ENCODE data around the gene ZBBX.

ZBBX gene

DNA sequence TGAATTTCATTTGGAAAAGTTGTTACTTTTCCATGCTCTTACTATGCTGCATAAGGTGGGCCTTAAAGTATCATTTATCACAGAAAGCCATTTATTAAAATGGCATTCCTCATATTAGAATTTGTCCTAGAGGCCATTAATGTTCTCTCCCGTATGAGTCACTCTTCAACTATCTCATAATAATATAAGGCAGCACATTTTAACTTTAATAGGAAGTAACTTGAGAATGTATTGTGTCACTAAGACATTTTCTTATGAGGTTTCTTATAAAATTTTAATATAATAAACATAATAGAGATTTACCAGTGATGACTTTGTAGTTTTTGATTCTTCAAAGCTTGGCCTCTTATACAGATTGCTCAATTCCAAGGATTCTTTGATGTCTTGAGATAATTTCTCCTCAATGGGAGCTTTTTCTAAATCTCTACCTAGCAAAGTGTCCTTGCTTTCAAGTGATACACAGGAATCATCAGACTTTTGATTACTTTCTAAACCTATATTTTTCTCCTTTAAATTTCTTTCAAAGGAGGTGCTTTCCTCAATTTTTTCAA is 74.7 kb downstream of the ZBBX start:
- Histone ChIP-seq H3K36me3 (ENCODE audit: control insufficient read depth, insufficient read depth, low read length) (no peaks in the 10 kb centered on the region), H3K9me3 (ENCODE audit: control insufficient read depth, insufficient read depth, low read length) (no peaks in the 10 kb centered on the region), H3K4me3 (ENCODE audit: low read depth, low read length) (no peak overlapping the region), H3K27me3 (ENCODE audit: control insufficient read depth, insufficient read depth, low read length) (no peaks in the 10 kb centered on the region), H3K27ac (ENCODE audit: low read depth, low read length) (no peak overlapping the region), H3K4me1 (ENCODE audit: control insufficient read depth, insufficient read depth, low read length) (0 out of 2 replicates have a peak, but pooled peaks cover 4% of the 10 kb centered on the region), H3K9ac (ENCODE audit: low read depth, low read length) (no peak overlapping the region)

GRCh38 chr3:167304077-167304476 is 76.0 kb downstream of the ZBBX start:
- Histone ChIP-seq H3K4me3 (ENCODE audit: low read depth, low read length) (no peak overlapping the region), H3K27me3 (ENCODE audit: control insufficient read depth, insufficient read depth, low read length) (no peaks in the 10 kb centered on the region), H3K27ac (ENCODE audit: low read depth, low read length) (no peak overlapping the region)

GRCh38 chr3:167302678-167303077 is 77.4 kb downstream of the ZBBX start:
- no peaks in the 10 kb centered on the region for H3K36me3 ChIP-seq (ENCODE audit: control insufficient read depth, insufficient read depth, low read length)
- H3K9me3 ChIP-seq (ENCODE audit: control insufficient read depth, insufficient read depth, low read length) = no peaks in the 10 kb centered on the region
- H3K27ac ChIP-seq (ENCODE audit: low read depth, low read length) = no peak overlapping the region
- no peak overlapping the region for H3K9ac ChIP-seq (ENCODE audit: low read depth, low read length)
- no peaks in the 10 kb centered on the region for H3K27me3 ChIP-seq (ENCODE audit: control insufficient read depth, insufficient read depth, low read length)
- H3K4me3 ChIP-seq (ENCODE audit: low read depth, low read length) = no peak overlapping the region
- 0 out of 2 replicates have a peak, but pooled peaks cover 4% of the 10 kb centered on the region for H3K4me1 ChIP-seq (ENCODE audit: control insufficient read depth, insufficient read depth, low read length)

More at GRCh38 chr3:167304077-167304476, 76.0 kb downstream of the ZBBX start:
- no peak overlapping the region for H3K9ac ChIP-seq (ENCODE audit: low read depth, low read length)
- no peaks in the 10 kb centered on the region for H3K36me3 ChIP-seq (ENCODE audit: control insufficient read depth, insufficient read depth, low read length)
- H3K9me3 ChIP-seq (ENCODE audit: control insufficient read depth, insufficient read depth, low read length) = no peaks in the 10 kb centered on the region
- 0 out of 2 replicates have a peak, but pooled peaks cover 4% of the 10 kb centered on the region for H3K4me1 ChIP-seq (ENCODE audit: control insufficient read depth, insufficient read depth, low read length)

DNA sequence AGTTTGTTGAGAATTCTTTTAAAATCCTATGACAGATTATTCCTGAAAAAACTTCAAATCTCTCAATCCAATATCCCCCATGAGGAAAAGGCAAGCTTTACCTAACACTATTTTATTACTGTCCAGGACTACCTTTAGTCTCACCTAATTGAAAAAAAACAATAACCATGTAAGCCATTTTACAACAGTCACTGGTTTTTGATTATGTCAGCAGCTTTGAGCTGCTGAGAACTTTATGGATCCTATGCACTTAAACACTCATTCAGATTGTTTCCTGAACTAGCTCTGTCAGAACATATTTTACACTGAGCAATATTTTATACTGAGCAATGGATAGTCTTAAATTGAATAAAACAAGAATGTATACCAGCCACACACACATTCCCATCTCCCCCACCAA is 79.9 kb downstream of the ZBBX start:
- H3K9me3 ChIP-seq (ENCODE audit: control insufficient read depth, insufficient read depth, low read length) = no peaks in the 10 kb centered on the region

DNA sequence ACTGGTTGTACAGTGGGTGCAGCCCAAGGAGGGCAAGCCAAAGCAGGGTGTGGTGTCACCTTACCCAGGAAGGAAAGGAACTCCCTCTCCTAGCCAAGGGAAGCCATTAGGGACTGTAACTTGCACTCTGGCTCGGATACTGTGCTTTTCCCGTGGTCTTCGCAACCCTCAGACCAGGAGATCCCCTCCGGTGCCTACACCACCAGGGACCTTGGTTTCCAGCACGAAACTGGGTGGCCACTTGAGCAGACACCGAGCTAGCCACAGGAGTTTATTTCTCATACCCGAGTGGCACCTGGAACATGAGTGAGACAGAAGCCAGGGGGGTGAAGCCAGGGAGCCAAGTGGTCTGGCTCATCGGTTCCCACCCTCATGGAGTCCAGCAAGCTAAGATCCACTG is 90.7 kb downstream of the ZBBX start:
- no peak overlapping the region for H3K4me3 ChIP-seq (ENCODE audit: low read depth, low read length)
- no peak overlapping the region for H3K27ac ChIP-seq (ENCODE audit: low read depth, low read length)
- no peaks in the 10 kb centered on the region for H3K36me3 ChIP-seq (ENCODE audit: control insufficient read depth, insufficient read depth, low read length)

More for the DNA sequence above, 79.9 kb downstream of the ZBBX start:
- no peak overlapping the region for H3K27ac ChIP-seq (ENCODE audit: low read depth, low read length)
- H3K9ac ChIP-seq (ENCODE audit: low read depth, low read length) = no peak overlapping the region
- H3K4me3 ChIP-seq (ENCODE audit: low read depth, low read length) = no peak overlapping the region
- H3K4me1 ChIP-seq (ENCODE audit: control insufficient read depth, insufficient read depth, low read length) = 0 out of 2 replicates have a peak, but pooled peaks cover 4% of the 10 kb centered on the region
- no peaks in the 10 kb centered on the region for H3K27me3 ChIP-seq (ENCODE audit: control insufficient read depth, insufficient read depth, low read length)
- H3K36me3 ChIP-seq (ENCODE audit: control insufficient read depth, insufficient read depth, low read length) = no peaks in the 10 kb centered on the region

GRCh38 chr3:167288737-167289136 is 91.4 kb downstream of the ZBBX start:
- Histone ChIP-seq H3K27ac (ENCODE audit: low read depth, low read length) (no peak overlapping the region), H3K4me3 (ENCODE audit: low read depth, low read length) (no peak overlapping the region), H3K9me3 (ENCODE audit: control insufficient read depth, insufficient read depth, low read length) (no peaks in the 10 kb centered on the region), H3K27me3 (ENCODE audit: control insufficient read depth, insufficient read depth, low read length) (no peaks in the 10 kb centered on the region), H3K36me3 (ENCODE audit: control insufficient read depth, insufficient read depth, low read length) (no peaks in the 10 kb centered on the region), H3K9ac (ENCODE audit: low read depth, low read length) (no peak overlapping the region), H3K4me1 (ENCODE audit: control insufficient read depth, insufficient read depth, low read length) (no peaks in the 10 kb centered on the region)

More for the DNA sequence above, 90.7 kb downstream of the ZBBX start:
- no peaks in the 10 kb centered on the region for H3K4me1 ChIP-seq (ENCODE audit: control insufficient read depth, insufficient read depth, low read length)
- no peaks in the 10 kb centered on the region for H3K9me3 ChIP-seq (ENCODE audit: control insufficient read depth, insufficient read depth, low read length)
- H3K9ac ChIP-seq (ENCODE audit: low read depth, low read length) = no peak overlapping the region
- H3K27me3 ChIP-seq (ENCODE audit: control insufficient read depth, insufficient read depth, low read length) = no peaks in the 10 kb centered on the region

- Histone ChIP-seq H3K9ac (ENCODE audit: low read depth, low read length) (no peak overlapping the region), H3K9me3 (ENCODE audit: control insufficient read depth, insufficient read depth, low read length) (no peaks in the 10 kb centered on the region), H3K36me3 (ENCODE audit: control insufficient read depth, insufficient read depth, low read length) (no peaks in the 10 kb centered on the region), H3K27me3 (ENCODE audit: control insufficient read depth, insufficient read depth, low read length) (no peaks in the 10 kb centered on the region), H3K4me3 (ENCODE audit: low read depth, low read length) (no peak overlapping the region), H3K4me1 (ENCODE audit: control insufficient read depth, insufficient read depth, low read length) (no peaks in the 10 kb centered on the region), H3K27ac (ENCODE audit: low read depth, low read length) (no peak overlapping the region)
Observed at GRCh38 chr3:167287308-167287707, 92.8 kb downstream of the ZBBX start.

DNA sequence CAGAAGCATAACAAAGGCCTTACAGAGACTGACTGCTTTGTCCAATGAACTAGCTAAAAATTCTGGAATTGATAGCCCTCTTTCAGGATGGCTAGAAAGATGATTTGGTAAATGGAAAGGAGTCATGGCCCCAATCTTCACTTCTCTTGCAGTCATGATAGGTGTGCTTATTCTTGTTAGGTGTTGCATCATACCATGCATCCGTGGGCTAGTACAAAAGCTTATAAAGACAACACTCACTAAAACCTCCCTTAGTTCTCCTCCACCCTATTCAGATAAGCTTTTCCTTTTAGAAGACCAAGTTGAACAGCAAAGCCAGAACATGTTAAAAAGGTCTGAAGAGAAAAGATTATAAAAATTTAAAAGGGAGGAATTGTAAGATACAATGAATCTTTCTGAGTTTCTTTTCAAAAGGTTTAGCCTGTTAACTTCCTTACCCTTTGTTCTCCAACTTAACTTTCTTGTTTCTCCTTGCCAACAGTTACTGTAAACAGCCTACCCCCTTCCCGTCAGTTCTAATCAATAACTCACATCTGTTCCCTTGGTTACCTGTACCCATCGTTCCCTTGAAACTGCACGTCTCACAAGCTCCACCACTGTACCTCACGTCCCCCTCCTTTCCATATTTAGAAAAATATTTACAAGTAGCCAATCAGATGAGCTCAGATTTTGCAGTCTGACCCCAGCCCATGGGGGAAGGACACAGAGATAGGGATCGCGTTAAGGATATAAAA is 105.8 kb downstream of the ZBBX start:
- no peaks in the 10 kb centered on the region for H3K27me3 ChIP-seq (ENCODE audit: control insufficient read depth, insufficient read depth, low read length)
- H3K27ac ChIP-seq (ENCODE audit: low read depth, low read length) = no peak overlapping the region
- no peak overlapping the region for H3K9ac ChIP-seq (ENCODE audit: low read depth, low read length)
- H3K36me3 ChIP-seq (ENCODE audit: control insufficient read depth, insufficient read depth, low read length) = no peaks in the 10 kb centered on the region
- H3K4me1 ChIP-seq (ENCODE audit: control insufficient read depth, insufficient read depth, low read length) = no peaks in the 10 kb centered on the region
- H3K4me3 ChIP-seq (ENCODE audit: low read depth, low read length) = no peak overlapping the region
- no peaks in the 10 kb centered on the region for H3K9me3 ChIP-seq (ENCODE audit: control insufficient read depth, insufficient read depth, low read length)

DNA sequence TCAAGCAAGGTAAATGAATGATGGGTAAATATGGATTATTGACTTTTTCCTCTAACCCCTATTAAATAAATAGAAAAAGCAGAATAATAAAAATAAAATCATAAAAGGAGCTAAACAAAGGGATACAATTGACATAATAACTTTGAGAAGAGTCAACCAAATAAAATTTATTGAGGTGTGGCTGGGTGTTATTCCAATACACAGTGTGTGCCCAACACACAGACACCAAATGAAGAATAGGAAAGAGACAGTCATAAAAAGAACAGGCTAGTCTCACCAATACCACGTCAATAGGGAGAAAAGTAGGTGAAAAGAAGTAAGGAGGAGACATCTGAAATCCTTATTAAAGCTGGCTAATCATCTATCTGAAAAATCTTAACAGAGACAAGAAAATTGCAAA is 127.1 kb downstream of the ZBBX start:
- Histone ChIP-seq H3K27ac (ENCODE audit: low read depth, low read length) (no peak overlapping the region), H3K4me3 (ENCODE audit: low read depth, low read length) (no peak overlapping the region), H3K36me3 (ENCODE audit: control insufficient read depth, insufficient read depth, low read length) (no peaks in the 10 kb centered on the region), H3K27me3 (ENCODE audit: control insufficient read depth, insufficient read depth, low read length) (no peaks in the 10 kb centered on the region), H3K9ac (ENCODE audit: low read depth, low read length) (no peak overlapping the region), H3K9me3 (ENCODE audit: control insufficient read depth, insufficient read depth, low read length) (no peaks in the 10 kb centered on the region), H3K4me1 (ENCODE audit: control insufficient read depth, insufficient read depth, low read length) (no peaks in the 10 kb centered on the region)

- Histone ChIP-seq H3K27me3 (ENCODE audit: control insufficient read depth, insufficient read depth, low read length) (no peaks in the 10 kb centered on the region), H3K4me1 (ENCODE audit: control insufficient read depth, insufficient read depth, low read length) (no peaks in the 10 kb centered on the region), H3K36me3 (ENCODE audit: control insufficient read depth, insufficient read depth, low read length) (no peaks in the 10 kb centered on the region), H3K4me3 (ENCODE audit: low read depth, low read length) (no peak overlapping the region), H3K9me3 (ENCODE audit: control insufficient read depth, insufficient read depth, low read length) (no peaks in the 10 kb centered on the region), H3K9ac (ENCODE audit: low read depth, low read length) (no peak overlapping the region), H3K27ac (ENCODE audit: low read depth, low read length) (no peak overlapping the region)
Observed at GRCh38 chr3:167251678-167252077, 128.4 kb downstream of the ZBBX start.

GRCh38 chr3:167246252-167246651 is 133.8 kb downstream of the ZBBX start:
- Histone ChIP-seq H3K9me3 (ENCODE audit: control insufficient read depth, insufficient read depth, low read length) (no peaks in the 10 kb centered on the region), H3K4me3 (ENCODE audit: low read depth, low read length) (no peak overlapping the region), H3K4me1 (ENCODE audit: control insufficient read depth, insufficient read depth, low read length) (peaks cover 10% of the 10 kb centered on the region), H3K36me3 (ENCODE audit: control insufficient read depth, insufficient read depth, low read length) (no peaks in the 10 kb centered on the region), H3K27me3 (ENCODE audit: control insufficient read depth, insufficient read depth, low read length) (no peaks in the 10 kb centered on the region), H3K27ac (ENCODE audit: low read depth, low read length) (no peak overlapping the region), H3K9ac (ENCODE audit: low read depth, low read length) (no peak overlapping the region)

All from HUES48 (cell line).